Posterior vena cava (tissue), 2 donors: ENCODE measurements around the gene MAPKAPK3. TPM values are rescaled to one million over a fixed set of nuclear protein-coding genes. Genes with fewer than 3 reads are reported as not detected.

Experiments used
- DNase-seq: peaks from one replicate; pipeline ENCODE4 v3.0.0-alpha.2; 2020; ENCODE audit warnings: low spot score
- intact Hi-C, 2 donors: fragments of 100-400 bp; cut with DNase I; formaldehyde crosslinking; loops; one replicate each; pipeline versions ENCODE4 v1.14.1 to v1.14.2; 2022 to 2023
- long read RNA-seq, 2 donors: library from polyadenylated mRNA; unstranded; transcript quantifications; one replicate each; pipeline ENCODE4 v2.0.0, GENCODE V29; 2020 to 2021
- total RNA-seq, 2 donors: library from RNA; stranded (reverse); fragmentation: NEBNext Ultra II Directional; extraction: Animal tissue kit (Norgen Biotek cat#: 25700); gene quantifications; one replicate each; pipeline ENCODE4 v1.2.1, GENCODE V29; 2021
- donor health status: DM: yes; HTN: yes; CAD: no.
- donor health status: DM: yes; HTN: yes; CAD: no.

Gene MAPKAPK3
- total RNA-seq: 10 to 100 TPM; 21.8 to 32.9 TPM
- long read RNA-seq, donor 1, transcript MAPKAPK3-201 (11 exons, 2,500 nt): major isoform, 7 of 17 reads
- long read RNA-seq, donor 1, partial matches to known transcripts: 2 of 17 reads
- long read RNA-seq, donor 1, other reads (novel, unspliced or antisense): 4 of 17 reads
- long read RNA-seq, donor 2, transcript MAPKAPK3-208 (11 exons, 2,563 nt): minor isoform, 18 of 101 reads
- long read RNA-seq, donor 2, transcript MAPKAPK3-201 (11 exons, 2,500 nt): major isoform, 47 of 101 reads
- long read RNA-seq, donor 2, partial matches to known transcripts: 21 of 101 reads
- long read RNA-seq, donor 2, other reads (novel, unspliced or antisense): 15 of 101 reads

DNA sequence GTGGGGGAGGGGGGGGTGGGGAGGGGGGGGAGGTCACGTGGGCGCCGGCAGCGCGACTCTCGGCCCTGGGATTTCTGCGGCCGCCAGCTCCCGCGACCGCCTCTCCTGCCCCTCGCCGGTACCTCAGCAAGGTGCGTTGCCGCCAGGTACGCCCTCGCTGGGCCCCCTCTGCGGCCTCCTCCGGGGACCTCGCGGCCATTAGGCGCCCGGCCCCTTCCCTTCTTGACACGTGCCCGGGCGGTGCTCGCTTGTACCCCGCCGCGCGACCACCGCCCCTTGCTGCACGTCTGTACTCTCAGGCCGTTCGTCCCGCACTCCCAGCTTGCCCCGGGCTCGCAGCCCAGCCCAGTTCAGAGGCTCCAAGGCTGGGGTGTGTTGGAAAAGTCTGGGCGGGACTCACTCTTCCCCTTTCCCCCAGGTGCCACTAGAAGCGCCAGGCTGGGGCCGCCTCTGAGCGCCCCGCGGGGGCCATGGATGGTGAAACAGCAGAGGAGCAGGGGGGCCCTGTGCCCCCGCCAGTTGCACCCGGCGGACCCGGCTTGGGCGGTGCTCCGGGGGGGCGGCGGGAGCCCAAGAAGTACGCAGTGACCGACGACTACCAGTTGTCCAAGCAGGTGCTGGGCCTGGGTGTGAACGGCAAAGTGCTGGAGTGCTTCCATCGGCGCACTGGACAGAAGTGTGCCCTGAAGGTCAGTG is at the start of gene MAPKAPK3:
TSS of gene MAPKAPK3 (plus strand) at position 56 of the 696 bp plus-strand sequence. CDS start at position 471, 415 bp downstream.
- peak; percentile 89 for DNase-seq
- intact Hi-C loops: loop anchor here (5.0 to 10.0 kb wide), 2 partner anchors 758 to 770 kb away; partner anchors contain the start of gene MANF (in 1 of the 2)

- intact Hi-C loops: loop anchor here in 1 of 2 donors (2.0 kb wide), 1 partner anchor 41 kb away; no protein-coding TSS in a partner anchor
- DNase-seq: peak; percentile 97
These were observed 49.4 kb upstream of the MAPKAPK3 start, which contains the start of gene C3orf18 for GRCh38 chr3:50567386-50568167. Gene C3orf18 (minus strand): TSS chr3:50567747. CDS start chr3:50565699, 2,048 bp downstream.

DNA sequence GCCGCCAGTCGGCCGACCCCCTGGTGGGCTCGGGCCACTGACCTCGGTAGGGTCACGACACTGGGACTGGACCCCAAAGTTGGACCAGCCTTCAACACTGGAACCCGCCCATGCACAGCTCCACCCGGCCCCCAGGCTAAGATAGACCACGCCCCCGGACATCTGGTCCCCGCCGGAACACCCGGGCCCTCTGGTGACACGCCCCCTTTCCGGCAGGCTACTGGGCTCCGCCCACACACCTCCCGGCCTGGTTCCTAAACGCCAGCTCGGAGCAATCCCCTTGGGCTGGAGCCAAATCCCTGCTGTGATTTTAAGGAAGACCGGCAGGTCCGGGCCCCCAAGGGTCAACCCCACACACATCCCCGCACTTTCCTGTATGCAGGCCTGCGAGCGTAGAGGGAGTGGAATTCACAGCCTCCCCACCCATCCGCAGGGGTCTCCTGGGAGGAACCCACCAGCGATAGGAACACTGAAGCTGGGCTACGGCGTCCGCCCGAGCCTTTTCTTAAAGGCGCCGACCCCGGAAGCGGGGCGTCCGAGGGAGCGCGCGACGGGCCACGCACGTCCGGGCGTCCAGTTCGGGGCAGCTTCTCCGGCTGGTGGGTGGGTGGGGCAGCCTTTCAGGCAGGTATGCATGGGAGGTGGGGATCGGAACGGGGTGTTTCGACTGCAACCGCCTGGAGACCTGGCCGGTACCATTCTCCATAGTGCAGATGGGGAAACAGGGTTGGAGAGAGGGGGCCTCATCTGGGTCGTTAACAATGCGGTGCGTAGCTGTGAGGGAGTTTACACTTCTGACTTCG is 47.8 kb upstream of the MAPKAPK3 start, which contains the start of gene HEMK1:
TSS of gene HEMK1 (plus strand) at position 576 of the 803 bp plus-strand sequence. CDS start 1,583 bp downstream, outside the sequence.
- intact Hi-C loops: loop anchor here in 1 of 2 donors (2.0 kb wide), 1 partner anchor 40 kb away; no protein-coding TSS in a partner anchor
- DNase-seq: peak; percentile 99

DNA sequence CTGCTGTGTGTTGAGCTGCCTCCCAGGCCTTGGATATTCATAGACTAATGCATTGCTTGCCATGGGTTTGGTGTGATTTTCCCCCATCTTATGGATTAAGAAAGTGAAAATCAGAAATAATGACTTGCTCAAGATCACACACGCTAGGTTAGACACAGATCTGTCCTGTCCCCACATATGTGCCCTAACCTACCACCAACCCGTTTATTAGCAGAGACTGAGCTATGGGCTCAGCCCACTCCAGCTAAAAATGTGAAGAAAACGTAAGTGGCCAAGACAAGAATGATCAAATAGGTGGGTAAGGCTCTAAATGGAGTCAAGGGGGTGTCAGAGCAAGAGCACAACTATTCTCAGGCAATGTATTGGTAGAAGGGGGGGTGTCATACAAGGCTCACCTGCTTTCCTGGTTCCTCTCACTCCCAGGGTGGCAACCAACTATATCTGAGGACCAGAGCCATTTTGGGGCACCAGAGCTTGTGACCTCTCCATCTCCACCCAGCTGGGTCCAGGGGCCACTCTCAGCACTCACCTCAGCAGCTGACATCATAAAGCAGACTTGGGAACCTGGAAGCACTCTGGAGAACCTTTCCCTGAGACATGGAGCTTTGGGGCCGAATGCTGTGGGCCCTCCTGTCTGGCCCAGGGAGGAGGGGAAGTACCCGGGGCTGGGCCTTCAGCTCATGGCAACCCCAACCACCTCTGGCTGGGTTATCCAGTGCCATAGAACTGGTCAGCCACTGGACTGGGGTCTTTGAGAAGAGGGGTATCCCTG is 46.3 kb upstream of the MAPKAPK3 start:
- intact Hi-C loops: loop anchor here in 1 of 2 donors (10.0 kb wide), 1 partner anchor 804 kb away; no protein-coding TSS in a partner anchor
- no peak for DNase-seq

DNA sequence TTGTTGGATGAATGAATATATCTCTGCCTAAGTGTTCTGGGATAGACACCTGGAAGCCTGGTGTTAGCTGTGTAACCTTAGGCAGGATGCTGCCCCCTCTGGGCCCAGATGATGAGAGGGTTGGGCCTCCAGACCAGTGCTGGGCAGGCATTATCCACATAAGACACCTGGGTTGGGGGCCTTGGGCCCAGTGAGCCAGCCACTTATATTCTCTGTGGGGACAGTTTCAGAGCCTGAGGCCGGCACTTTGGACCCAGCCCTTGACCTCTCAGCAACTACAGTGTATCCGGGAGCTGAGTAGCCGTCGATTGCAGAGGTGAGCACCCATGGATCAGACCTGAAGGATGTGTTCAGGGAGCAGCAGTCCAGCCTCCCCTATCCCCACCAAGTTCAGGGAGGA is 45.5 kb upstream of the MAPKAPK3 start:
- intact Hi-C loops: loop anchor here in 1 of 2 donors (10.0 kb wide), 1 partner anchor 803 kb away; no protein-coding TSS in a partner anchor
- no peak for DNase-seq

GRCh38 chr3:50572158-50572557 is 44.8 kb upstream of the MAPKAPK3 start:
- intact Hi-C loops: loop anchor here (1.0 to 10.0 kb wide), 2 partner anchors 43 to 803 kb away; no protein-coding TSS in a partner anchor
- peak; percentile 89 for DNase-seq

GRCh38 chr3:50572801-50573371 is 44.1 kb upstream of the MAPKAPK3 start:
- no peak for DNase-seq
- intact Hi-C loops: loop anchor here (1.0 to 10.0 kb wide), 2 partner anchors 42 to 802 kb away; no protein-coding TSS in a partner anchor

DNA sequence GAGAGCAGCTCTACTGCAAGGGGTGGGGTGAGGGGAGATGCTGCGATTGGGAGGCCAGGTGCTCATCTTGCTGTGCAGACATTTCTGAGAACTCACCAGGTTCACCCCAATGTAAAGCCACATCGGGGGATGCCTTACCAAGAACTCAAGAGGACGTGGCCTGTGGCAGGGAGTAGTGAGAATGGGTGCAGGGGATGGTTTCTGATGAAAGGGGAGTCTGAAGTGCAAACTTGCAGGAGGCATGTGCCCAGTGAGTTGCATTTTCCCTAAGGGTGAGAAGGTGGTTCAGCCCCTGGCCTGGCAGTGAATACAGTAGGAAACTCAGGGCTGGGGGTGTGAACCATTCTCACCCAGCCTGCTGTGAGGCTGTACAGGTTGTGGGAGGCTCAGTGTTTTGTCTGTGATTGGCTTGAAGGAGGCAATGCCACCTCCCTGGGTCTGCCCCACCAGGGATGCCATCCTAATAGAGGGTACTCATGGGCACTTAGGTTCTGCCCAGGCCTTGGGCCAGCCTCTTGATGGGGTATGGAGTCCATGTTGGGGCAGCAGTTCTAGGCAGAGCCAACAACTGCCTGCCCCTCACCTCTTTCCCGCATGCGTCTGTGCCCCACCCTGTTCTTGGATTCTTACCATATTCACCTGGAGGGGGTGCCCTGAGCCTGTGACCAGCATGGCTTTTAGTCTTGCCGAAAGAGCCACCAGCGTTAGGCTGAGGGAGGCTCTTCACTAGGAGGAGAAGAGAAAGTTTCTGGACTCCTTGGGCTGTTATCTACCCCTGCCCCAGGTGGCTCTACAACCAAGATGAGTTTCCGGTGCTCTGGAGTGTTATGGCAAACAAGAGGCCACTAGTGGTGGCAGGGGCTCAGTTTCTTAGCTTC is 43.1 kb upstream of the MAPKAPK3 start:
- intact Hi-C loops: loop anchor here in 1 of 2 donors (10.0 kb wide), 1 partner anchor 801 kb away; no protein-coding TSS in a partner anchor
- no peak for DNase-seq

- intact Hi-C loops: loop anchor here in 1 of 2 donors (10.0 kb wide), 1 partner anchor 800 kb away; no protein-coding TSS in a partner anchor
- DNase-seq: no peak
These were observed 42.5 kb upstream of the MAPKAPK3 start for GRCh38 chr3:50574444-50574831.

- DNase-seq: no peak
- intact Hi-C loops: loop anchor here in 1 of 2 donors (10.0 kb wide), 1 partner anchor 799 kb away; no protein-coding TSS in a partner anchor
These were observed 41.6 kb upstream of the MAPKAPK3 start for GRCh38 chr3:50575372-50575771.

GRCh38 chr3:50577348-50577747 is 39.6 kb upstream of the MAPKAPK3 start:
- no peak for DNase-seq
- intact Hi-C loops: loop anchor here in 1 of 2 donors (10.0 kb wide), 1 partner anchor 797 kb away; no protein-coding TSS in a partner anchor

DNA sequence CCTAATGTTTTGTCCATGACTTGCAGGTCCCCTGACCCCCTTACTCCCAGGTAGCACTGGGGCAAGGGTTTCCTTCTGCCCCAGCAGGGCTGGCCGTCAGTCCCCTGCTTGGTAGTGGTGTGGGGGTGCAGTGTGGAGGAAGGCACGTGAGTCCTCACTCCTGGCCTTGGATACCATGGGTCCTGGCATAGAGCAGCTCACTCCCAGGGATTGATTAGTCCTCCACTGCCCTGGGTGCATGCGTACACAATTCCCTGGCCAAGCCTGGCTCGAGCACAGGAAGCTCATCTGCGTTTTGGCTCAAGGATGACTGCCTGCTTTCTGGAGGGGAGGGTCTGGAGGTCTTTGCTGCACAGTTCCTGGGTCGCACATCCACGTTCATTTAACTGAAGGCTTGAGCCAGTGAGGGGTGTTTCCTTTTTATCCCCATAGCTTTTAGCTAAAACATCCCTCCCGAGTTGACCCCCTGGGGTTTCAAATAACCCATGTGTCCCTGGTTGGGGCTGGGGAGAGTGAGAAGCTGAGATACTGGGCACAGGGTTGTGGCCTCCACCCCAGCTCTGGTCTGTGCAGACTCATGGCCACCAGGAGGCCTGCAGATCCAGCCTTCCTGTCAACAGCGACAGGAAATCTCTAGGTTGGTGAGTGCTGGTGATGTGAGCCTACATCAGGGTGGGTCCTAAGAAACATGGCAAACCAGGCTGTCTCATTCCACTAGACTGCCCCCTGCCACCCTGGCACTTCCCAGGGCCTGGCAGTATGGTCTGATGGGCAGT is 36.1 kb upstream of the MAPKAPK3 start:
- DNase-seq: no peak
- intact Hi-C loops: no loop called here

DNA sequence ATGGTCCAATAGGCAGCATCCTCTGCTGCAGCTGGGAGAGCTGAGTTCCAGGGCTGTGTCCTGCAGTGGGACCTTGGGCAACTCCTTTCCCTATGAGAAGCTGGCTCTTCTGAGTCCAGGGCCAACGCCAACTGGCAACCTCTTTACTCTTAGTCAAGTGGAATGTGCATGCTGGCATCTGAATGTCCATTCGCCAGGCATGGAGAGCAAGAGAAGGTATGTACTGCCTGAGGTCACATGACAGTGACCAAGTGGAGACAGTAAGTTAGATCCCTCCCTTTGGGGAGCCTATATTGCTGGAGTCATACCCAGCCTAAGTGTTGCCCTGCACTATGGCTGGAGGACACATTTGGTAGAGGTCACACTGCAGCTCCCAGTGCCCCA is 35.5 kb upstream of the MAPKAPK3 start:
- no peak for DNase-seq
- intact Hi-C loops: no loop called here

GRCh38 chr3:50582083-50582482 is 34.9 kb upstream of the MAPKAPK3 start:
- intact Hi-C loops: no loop called here
- DNase-seq: no peak

DNA sequence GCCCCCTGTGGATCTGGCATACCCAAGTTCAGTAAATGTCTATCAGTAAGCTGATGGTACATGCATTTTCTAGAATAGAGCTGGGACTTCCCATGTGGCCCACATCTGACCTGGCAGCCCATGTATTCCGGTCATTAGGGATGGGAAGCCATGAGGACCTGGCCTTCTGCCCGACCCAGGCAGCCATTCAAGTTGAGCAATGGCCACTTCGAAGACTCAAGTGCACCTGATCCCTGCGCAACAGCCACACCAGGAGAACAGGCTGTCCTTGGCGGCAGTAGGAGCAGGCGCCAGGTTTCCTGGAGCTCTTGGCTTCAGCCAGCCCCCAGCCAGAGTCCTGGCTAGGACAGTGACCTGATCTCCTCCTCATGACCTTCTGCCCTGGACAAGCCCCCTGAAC is 33.1 kb upstream of the MAPKAPK3 start:
- DNase-seq: peak; percentile 89
- intact Hi-C loops: no loop called here
